ENCODE data around the gene UBE2D2.
"Not testable (repeated sequence)": the region's sequence is repeated elsewhere in the genome, so short reads cannot be mapped to it uniquely, and the experiment has no call there.

UBE2D2 gene

DNA sequence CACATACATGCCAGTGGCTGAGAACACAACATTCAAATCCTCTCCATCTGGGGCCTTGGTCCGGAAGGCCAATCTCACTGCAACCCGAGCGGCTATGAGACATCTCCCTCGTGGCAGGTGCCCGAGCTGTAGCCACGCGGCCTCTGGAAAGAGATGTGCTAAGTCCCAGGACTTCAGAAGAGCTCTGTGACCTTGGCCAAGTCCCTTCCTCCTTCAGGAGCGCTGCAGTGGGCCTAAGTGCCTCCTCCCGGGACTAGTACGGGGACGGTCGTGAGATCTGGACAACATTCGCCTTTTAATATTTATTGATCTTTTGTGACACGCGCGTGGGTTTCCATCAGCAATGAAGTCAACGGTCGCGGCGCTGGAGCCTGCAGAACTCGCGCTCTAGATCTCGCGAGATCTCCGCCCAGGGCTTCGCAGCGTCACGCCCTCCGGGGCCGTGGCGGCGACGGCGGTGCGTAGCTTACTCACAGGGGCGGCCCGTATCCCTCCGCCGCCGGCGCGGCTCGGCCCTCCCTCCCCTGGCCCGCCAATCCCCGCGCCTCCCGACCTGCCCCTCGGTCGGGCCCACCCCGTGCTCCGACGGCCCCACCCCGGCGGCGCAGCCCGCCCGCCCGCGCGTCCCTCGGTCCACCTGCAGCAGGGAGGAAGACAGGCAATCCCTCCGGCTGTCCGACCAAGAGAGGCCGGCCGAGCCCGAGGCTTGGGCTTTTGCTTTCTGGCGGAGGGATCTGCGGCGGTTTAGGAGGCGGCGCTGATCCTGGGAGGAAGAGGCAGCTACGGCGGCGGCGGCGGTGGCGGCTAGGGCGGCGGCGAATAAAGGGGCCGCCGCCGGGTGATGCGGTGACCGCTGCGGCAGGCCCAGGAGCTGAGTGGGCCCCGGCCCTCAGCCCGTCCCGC is at the start of gene UBE2D2:
Gene UBE2D2, plus strand, starts transcription at position 588 of the 903 bp plus-strand sequence. CDS start 453 bp downstream, outside the sequence.
- TF ChIP-seq, protein P1, sequence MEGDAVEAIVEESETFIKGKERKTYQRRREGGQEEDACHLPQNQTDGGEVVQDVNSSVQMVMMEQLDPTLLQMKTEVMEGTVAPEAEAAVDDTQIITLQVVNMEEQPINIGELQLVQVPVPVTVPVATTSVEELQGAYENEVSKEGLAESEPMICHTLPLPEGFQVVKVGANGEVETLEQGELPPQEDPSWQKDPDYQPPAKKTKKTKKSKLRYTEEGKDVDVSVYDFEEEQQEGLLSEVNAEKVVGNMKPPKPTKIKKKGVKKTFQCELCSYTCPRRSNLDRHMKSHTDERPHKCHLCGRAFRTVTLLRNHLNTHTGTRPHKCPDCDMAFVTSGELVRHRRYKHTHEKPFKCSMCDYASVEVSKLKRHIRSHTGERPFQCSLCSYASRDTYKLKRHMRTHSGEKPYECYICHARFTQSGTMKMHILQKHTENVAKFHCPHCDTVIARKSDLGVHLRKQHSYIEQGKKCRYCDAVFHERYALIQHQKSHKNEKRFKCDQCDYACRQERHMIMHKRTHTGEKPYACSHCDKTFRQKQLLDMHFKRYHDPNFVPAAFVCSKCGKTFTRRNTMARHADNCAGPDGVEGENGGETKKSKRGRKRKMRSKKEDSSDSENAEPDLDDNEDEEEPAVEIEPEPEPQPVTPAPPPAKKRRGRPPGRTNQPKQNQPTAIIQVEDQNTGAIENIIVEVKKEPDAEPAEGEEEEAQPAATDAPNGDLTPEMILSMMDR (IDR thresholded peaks at IDR 0.05): no peak
- no peak for TF ChIP-seq ZFX (IDR thresholded peaks at IDR 0.05; ENCODE audit: borderline replicate concordance)
- peak within 1 kb of the TSS; percentile 93 for H3K27ac ChIP-seq

DNA sequence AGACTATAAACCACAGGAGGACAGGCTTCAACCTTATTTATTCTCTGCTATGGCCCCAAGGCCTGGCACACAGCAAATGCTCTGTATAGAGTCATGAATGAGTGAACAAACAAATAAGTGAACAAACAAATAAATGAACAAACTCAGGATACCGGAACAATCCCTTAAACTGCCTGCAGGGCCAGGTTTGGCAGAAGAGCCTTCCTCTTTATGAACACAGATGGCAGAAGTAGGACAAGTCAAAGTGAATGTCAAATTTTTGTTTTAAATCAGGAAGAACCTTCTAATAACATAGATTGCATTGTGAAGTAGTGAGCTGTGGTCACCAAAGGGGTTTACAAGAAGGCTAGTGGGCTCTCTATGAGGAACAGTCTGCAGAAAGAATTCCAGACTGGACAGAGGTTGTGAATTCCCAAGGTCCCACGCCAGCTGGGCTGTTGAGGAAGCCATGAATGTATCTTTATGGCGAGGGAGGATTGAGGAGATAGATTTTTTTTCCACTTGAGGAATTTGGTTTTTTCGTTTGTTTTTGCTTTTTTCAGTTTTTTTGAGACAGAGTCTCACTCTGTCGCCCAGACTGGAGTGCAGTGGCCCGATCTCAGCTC is 48.3 kb upstream of the UBE2D2 start:
- H3K27ac ChIP-seq: no peak overlapping the region
- no peak for TF ChIP-seq ZFX (IDR thresholded peaks at IDR 0.05; ENCODE audit: borderline replicate concordance)
- TF ChIP-seq, protein P1 (IDR thresholded peaks at IDR 0.05): no peak

DNA sequence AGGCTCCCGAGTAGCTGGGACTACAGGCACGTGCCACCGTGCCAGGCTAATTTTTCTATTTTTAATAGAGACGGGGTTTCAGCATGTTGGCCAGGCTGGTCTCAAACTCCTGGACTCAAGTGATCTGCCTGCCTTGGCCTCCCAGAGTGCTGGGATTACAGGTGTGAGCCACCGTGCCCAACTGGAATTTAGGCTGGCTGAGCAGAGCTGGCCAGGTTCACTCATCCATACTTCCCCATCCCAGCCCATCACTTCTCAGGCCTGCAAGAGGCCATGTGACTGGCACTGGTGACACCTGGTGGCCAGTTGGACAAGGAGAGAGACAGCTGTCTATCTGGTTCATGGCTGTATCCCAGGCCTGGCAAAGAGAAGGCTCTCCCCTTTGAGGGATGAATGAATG is 47.7 kb upstream of the UBE2D2 start:
- H3K27ac ChIP-seq: not testable (repeated sequence)
- TF ChIP-seq, protein P1 (IDR thresholded peaks at IDR 0.05): peak; percentile 77

DNA sequence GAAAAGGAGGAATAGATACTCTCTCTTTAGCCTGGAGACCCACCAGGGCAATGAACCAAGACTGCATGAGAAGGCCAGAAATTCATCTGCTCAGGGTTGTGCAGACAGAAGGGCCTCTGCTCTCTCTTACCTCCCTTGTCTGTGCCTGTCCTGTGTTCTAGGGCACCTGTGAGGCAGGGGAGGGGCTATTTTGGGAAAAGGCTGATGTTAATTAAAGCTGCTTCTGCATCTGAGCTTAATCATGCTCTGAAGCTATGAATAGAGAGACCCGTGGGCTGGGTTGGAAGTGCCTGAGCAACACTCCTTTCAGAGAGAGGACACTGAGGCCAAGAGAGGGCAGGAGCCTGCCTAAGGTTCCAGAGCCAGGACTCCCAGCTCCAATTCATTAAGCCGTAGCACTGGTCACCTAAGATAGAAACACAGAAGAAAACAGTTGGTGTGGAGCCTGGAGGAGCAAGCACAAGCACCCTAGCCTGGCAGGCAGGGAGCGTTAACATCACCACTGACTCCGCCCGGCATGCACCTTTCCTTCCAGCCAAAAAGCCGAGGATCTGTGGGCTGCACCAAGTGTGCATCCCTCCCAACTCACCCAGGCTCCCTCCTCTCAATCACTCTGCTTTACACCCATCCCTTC is 47.2 kb upstream of the UBE2D2 start:
- TF ChIP-seq ZFX (IDR thresholded peaks at IDR 0.05; ENCODE audit: borderline replicate concordance): no peak
- TF ChIP-seq, protein P1 (IDR thresholded peaks at IDR 0.05): peak; percentile 36; the same call in 1 of the 2 replicates

DNA sequence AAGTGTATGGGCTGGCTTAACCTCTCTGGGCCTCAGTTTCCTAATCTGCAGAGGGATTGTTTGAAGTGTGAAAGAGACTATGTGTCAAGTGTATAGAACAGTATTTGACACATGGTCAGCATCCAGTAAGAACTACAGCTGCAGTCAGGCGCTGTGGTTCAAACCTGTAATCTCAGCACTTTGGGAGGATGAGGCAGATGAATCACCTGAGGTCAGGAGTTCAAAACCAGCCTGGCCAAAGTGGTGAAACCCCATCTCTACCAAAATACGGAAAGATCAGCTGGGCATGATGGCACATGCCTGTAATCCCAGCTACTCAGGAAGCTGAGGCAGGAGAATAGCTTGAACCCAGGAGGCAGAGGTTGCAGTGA is 46.7 kb upstream of the UBE2D2 start:
- H3K27ac ChIP-seq: no peak overlapping the region
- TF ChIP-seq ZFX (IDR thresholded peaks at IDR 0.05; ENCODE audit: borderline replicate concordance): no peak
- TF ChIP-seq, protein P1 (IDR thresholded peaks at IDR 0.05): no peak

More for the DNA sequence above, 47.2 kb upstream of the UBE2D2 start:
- no peak overlapping the region for H3K27ac ChIP-seq

DNA sequence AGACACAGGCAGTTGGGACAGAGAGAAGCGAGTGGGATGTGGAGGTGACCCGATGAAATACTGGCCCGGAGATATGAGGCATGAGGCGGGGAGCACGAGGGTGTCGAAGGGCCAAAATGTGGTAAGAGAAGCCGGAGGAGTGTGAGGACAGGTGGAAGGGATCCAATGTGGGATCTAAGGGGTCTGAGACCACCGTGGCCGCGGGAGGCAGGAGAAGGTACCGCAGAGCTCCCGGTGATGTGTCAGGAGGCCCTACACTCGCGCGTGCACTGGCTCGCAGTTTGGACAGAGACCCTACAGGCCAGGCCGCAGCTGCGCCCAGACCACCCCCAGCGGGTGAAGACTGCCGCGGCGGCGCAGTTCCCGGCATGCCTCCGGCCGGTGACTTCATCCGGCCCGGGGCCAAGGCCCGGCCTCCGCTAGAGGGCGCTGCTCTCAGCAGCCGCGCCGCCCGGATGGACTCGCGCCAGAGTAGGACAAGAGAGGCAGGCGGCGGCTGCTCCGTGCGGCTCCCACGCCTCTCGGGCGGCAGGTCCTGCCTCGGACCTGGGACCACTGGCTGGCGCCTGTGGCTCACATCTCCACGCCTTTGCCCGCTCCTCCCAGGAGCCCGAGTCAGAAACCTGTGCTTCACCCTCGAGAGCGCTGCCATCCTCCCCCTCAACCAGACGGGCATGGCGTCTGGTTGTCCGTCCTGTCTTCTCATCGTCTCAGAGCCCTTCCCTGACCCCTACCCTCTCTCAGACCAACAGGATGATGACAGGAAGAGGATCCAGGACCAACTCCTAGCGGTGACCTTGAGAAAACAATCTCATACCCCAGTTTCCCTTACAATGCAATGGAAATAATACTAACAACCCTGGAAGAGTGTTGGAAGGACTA is 43.2 kb upstream of the UBE2D2 start:
- TF ChIP-seq, protein P1 (IDR thresholded peaks at IDR 0.05): peak; percentile 96
- no peak for TF ChIP-seq ZFX (IDR thresholded peaks at IDR 0.05; ENCODE audit: borderline replicate concordance)
- peak overlapping the region; percentile 55 for H3K27ac ChIP-seq
